ENCODE measurements around the gene MELTF. TPM values are rescaled to one million over a fixed set of nuclear protein-coding genes. Genes with fewer than 3 reads are reported as not detected.

The MELTF gene
- total and polyA plus RNA-seq, 2 of the 13 experiments (the other 11 are each of a cell fraction or from before 2014, with no cell fraction given): 3.2 to 7.5 TPM

- TF ChIP-seq, protein P1, sequence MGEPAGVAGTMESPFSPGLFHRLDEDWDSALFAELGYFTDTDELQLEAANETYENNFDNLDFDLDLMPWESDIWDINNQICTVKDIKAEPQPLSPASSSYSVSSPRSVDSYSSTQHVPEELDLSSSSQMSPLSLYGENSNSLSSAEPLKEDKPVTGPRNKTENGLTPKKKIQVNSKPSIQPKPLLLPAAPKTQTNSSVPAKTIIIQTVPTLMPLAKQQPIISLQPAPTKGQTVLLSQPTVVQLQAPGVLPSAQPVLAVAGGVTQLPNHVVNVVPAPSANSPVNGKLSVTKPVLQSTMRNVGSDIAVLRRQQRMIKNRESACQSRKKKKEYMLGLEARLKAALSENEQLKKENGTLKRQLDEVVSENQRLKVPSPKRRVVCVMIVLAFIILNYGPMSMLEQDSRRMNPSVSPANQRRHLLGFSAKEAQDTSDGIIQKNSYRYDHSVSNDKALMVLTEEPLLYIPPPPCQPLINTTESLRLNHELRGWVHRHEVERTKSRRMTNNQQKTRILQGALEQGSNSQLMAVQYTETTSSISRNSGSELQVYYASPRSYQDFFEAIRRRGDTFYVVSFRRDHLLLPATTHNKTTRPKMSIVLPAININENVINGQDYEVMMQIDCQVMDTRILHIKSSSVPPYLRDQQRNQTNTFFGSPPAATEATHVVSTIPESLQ (CRISPR knock-in tag; conservative IDR thresholded peaks at IDR 0.05): no peak
- TF ChIP-seq RNF2 (conservative IDR thresholded peaks at IDR 0.05; ENCODE audit: low read depth) (no peak), TEAD2 (CRISPR knock-in tag; IDR thresholded peaks at IDR 0.05) (no peak)
Observed at GRCh38 chr3:197009532-197010019, 20.0 kb downstream of the MELTF start (continued).

DNA sequence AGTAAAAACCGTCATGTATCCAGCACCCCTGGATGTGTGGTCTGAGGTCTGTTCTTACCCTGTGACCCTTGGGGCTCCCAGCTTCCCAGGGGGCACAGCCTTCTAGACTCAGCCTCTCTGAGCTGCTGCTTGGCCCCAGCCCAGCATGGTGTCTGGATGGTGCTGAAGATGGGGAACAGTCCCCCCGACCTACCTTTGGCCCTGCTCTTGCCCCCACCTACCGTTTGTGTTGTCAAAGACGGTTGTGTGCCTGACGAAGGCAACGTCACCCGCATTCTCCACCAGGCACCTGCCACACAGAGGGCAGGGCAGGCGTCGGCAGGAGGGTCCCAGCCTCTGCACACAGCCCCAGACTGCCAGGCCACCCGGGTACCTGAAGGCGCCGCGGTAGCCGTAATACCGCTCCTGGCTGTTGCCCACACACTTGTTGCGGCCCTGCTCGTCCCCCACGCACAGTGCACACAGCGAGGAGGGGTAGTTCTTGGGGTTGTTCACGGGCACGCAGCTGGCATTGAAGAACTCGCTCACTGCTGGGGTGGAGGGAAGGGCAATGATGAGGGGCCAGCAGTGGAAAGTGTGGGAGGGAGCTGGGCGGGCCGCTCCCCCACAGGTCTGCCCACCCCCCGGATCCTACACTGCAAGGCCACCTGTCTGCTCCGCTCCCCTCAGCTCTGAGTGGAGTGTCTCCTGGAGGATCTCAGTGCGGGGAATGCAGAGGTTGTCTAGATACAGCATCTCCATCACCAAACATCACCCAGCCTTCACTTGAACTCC is 21.0 kb downstream of the MELTF start:
- Histone ChIP-seq H4K20me1 (ENCODE audit: insufficient read depth, low read length) (no peaks in the 10 kb centered on the region), H3K4me1 (ENCODE audit: insufficient read depth, low read length) (peaks cover 19% of the 10 kb centered on the region), H3K9me3 (ENCODE audit: low read length) (no peaks in the 10 kb centered on the region), H3K27ac (ENCODE audit: extremely low read length, insufficient read depth, low read length) (no peak overlapping the region), H3K36me3 (replicated peaks in 1 of 2; ENCODE audit: control insufficient read depth in 1 of 2, insufficient read depth in 2 of 2, low read length in 2 of 2) (no peaks in the 10 kb centered on the region), H3K9ac (ENCODE audit: insufficient read depth, low read depth, low read length) (no peak overlapping the region), H3K27me3 (ENCODE audit: control insufficient read depth in 1 of 2, insufficient read depth in 2 of 2, low read length in 2 of 2) (no peaks in the 10 kb centered on the region), H2AFZ (ENCODE audit: low read length) (no peak overlapping the region), H3K79me2 (ENCODE audit: insufficient read depth, low read length) (no peaks in the 10 kb centered on the region), H3K4me3 (replicated peaks in 1 of 3; ENCODE audit: insufficient read depth in 1 of 3, low read depth in 2 of 3, low read length in 3 of 3) (no peak overlapping the region), H3K4me2 (ENCODE audit: low read depth, low read length) (no peak overlapping the region)
- in situ Hi-C loops (cut with HindIII; ENCODE audit: extremely low pct_ligation_motif_present, low pct_unique_long_range_greater_than_20kb): no loop called here
- ATAC-seq: no peak
- ChIA-PET CTCF (ENCODE audit: low intra/inter-chr PET ratio, low total read pairs) (no interaction called here), POLR2A (no interaction called here)
- TF ChIP-seq ZNF784 (CRISPR knock-in tag; IDR thresholded peaks at IDR 0.05; ENCODE audit: borderline replicate concordance): no peak
- no peak for TF ChIP-seq KAT2B (IDR thresholded peaks at IDR 0.05; ENCODE audit: borderline replicate concordance, low read depth, low read length)
- TF ChIP-seq ZNF83 (CRISPR knock-in tag; IDR thresholded peaks at IDR 0.05; ENCODE audit: borderline replicate concordance): no peak
- peak; percentile 33 for TF ChIP-seq AGO2 (optimal IDR thresholded peaks at IDR 0.05; ENCODE audit: low read depth, low read length)
- TF ChIP-seq SCMH1 (CRISPR knock-in tag; IDR thresholded peaks at IDR 0.05; ENCODE audit: borderline replicate concordance): no peak
- no peak for TF ChIP-seq SMAD3 (CRISPR knock-in tag; IDR thresholded peaks at IDR 0.05)
- TF ChIP-seq ZNF749 (CRISPR knock-in tag; IDR thresholded peaks at IDR 0.05; ENCODE audit: borderline replicate concordance): no peak
- TF ChIP-seq, protein P2, sequence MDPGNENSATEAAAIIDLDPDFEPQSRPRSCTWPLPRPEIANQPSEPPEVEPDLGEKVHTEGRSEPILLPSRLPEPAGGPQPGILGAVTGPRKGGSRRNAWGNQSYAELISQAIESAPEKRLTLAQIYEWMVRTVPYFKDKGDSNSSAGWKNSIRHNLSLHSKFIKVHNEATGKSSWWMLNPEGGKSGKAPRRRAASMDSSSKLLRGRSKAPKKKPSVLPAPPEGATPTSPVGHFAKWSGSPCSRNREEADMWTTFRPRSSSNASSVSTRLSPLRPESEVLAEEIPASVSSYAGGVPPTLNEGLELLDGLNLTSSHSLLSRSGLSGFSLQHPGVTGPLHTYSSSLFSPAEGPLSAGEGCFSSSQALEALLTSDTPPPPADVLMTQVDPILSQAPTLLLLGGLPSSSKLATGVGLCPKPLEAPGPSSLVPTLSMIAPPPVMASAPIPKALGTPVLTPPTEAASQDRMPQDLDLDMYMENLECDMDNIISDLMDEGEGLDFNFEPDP (CRISPR knock-in tag; conservative IDR thresholded peaks at IDR 0.05): 0 out of 2 replicates have a peak, but pooled peaks have one; percentile 31
- TF ChIP-seq, protein P3, sequence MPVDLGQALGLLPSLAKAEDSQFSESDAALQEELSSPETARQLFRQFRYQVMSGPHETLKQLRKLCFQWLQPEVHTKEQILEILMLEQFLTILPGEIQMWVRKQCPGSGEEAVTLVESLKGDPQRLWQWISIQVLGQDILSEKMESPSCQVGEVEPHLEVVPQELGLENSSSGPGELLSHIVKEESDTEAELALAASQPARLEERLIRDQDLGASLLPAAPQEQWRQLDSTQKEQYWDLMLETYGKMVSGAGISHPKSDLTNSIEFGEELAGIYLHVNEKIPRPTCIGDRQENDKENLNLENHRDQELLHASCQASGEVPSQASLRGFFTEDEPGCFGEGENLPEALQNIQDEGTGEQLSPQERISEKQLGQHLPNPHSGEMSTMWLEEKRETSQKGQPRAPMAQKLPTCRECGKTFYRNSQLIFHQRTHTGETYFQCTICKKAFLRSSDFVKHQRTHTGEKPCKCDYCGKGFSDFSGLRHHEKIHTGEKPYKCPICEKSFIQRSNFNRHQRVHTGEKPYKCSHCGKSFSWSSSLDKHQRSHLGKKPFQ (CRISPR knock-in tag; IDR thresholded peaks at IDR 0.05; ENCODE audit: insufficient replicate concordance): no peak
- WGBS (ENCODE audit: low lambda C conversion rate): 93% methylated on average over 27 of the region's 27 CpGs
- no TSS peak for BruUV-seq (replicated peaks)
- intact Hi-C loops (cut with micrococcal nuclease; ENCODE audit: unreplicated experiment): no loop called here
- FAIRE-seq: no peak
- no peak for DNase-seq (ENCODE audit: low spot score)

Measured in HepG2 (cell line).